Measurements from ENCODE around the gene OR5H14. TPM values are rescaled to one million over a fixed set of nuclear protein-coding genes. Genes with fewer than 3 reads are reported as not detected.
A peak's percentile ranks its signal among the peaks of the same experiment; 100 is the strongest.

The OR5H14 gene
- total RNA-seq, 1 experiment from 2014 or later = not detected

DNA sequence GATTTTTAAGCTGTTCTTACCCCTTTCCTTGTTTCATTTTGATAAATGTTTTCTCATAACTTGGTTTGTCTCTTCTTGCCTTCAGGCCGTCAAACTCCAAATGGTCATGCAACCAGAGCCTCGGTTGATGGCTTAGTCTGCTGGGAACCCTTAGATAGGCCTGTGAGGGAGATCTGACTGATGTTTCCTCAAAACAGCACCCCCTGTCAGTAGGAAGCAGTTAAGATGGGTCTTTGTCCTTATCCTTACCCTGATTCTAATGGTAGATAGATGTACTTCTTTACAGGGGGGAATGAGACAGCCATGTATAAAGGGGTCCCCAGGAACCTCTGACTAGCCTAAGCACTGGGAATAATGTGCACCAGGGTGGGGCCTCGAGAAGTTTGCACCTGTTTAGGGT is 33.0 kb upstream of the OR5H14 start:
- DNase-seq = no peak
- H3K56ac ChIP-seq (ENCODE audit: insufficient read length, low read depth, low read length) = no peak overlapping the region
- no peak overlapping the region for H3T11ph ChIP-seq (ENCODE audit: low read length)
- H4K91ac ChIP-seq (ENCODE audit: insufficient read length, low read depth, low read length) = no peak overlapping the region
- H2BK12ac ChIP-seq (ENCODE audit: insufficient read length, low read depth, low read length) = no peak overlapping the region
- no peak overlapping the region for H3K9ac ChIP-seq (ENCODE audit: extremely low read depth, insufficient read length, low read length)
- no peak overlapping the region for H2AFZ ChIP-seq (ENCODE audit: low read length)
- no peak overlapping the region for H2AK5ac ChIP-seq (ENCODE audit: insufficient read length, low read length)
- H3K23ac ChIP-seq (ENCODE audit: insufficient read length, low read depth, low read length) = no peak overlapping the region
- Mint-ChIP-seq H3K27ac (no peak overlapping the region), H3K36me3 (ENCODE audit: insufficient read depth in 1 of 3, low read depth in 3 of 3) (peaks cover 0 to 14% (median 6%) of the 10 kb centered on the region in 3 experiments; a peak in 4 of 7 replicates), H3K9me3 (peaks cover 0 to 15% of the 10 kb centered on the region in 2 experiments; a peak in 1 of 5 replicates), H3K4me3 (no peak overlapping the region), H3K27me3 (ENCODE audit: low read depth) (no peaks in the 10 kb centered on the region), H3K4me1 (peaks cover 12 to 14% of the 10 kb centered on the region in 2 experiments)
- H3K23me2 ChIP-seq (ENCODE audit: insufficient read length, low read depth, low read length, poor library complexity, severe bottlenecking) = no peaks in the 10 kb centered on the region
- no peaks in the 10 kb centered on the region for H4K20me1 ChIP-seq (ENCODE audit: control insufficient read depth, insufficient read depth, insufficient read length)
- H4K5ac ChIP-seq (ENCODE audit: insufficient read length, low read depth, low read length) = no peak overlapping the region
- no peak overlapping the region for H3K4me2 ChIP-seq (ENCODE audit: insufficient read depth, insufficient read length, low read length)
- no peak overlapping the region for H3K4ac ChIP-seq (ENCODE audit: low read depth, low read length)
- H2BK5ac ChIP-seq (ENCODE audit: insufficient read length, low read length) = no peak overlapping the region
- H2BK20ac ChIP-seq (ENCODE audit: low read depth, low read length, poor library complexity, severe bottlenecking) = no peak overlapping the region
- H3K4me1 ChIP-seq (ENCODE audit: insufficient read depth, low read length) = no peaks in the 10 kb centered on the region
- no peak overlapping the region for H4K8ac ChIP-seq (replicated peaks; ENCODE audit: insufficient read length, low read depth, low read length)
- no peak overlapping the region for H2BK120ac ChIP-seq (ENCODE audit: low read depth, low read length, poor library complexity, severe bottlenecking)
- no peaks in the 10 kb centered on the region for H3K79me1 ChIP-seq (ENCODE audit: insufficient read depth, low read depth, low read length, poor library complexity, severe bottlenecking)
- H2BK15ac ChIP-seq (ENCODE audit: low read depth, low read length) = no peak overlapping the region
- TF ChIP-seq, protein P1, sequence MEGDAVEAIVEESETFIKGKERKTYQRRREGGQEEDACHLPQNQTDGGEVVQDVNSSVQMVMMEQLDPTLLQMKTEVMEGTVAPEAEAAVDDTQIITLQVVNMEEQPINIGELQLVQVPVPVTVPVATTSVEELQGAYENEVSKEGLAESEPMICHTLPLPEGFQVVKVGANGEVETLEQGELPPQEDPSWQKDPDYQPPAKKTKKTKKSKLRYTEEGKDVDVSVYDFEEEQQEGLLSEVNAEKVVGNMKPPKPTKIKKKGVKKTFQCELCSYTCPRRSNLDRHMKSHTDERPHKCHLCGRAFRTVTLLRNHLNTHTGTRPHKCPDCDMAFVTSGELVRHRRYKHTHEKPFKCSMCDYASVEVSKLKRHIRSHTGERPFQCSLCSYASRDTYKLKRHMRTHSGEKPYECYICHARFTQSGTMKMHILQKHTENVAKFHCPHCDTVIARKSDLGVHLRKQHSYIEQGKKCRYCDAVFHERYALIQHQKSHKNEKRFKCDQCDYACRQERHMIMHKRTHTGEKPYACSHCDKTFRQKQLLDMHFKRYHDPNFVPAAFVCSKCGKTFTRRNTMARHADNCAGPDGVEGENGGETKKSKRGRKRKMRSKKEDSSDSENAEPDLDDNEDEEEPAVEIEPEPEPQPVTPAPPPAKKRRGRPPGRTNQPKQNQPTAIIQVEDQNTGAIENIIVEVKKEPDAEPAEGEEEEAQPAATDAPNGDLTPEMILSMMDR (conservative IDR thresholded peaks at IDR 0.05) = peak; percentile 47
- no peak overlapping the region for H3K14ac ChIP-seq (ENCODE audit: insufficient read depth, low read length)
- H3K27me3 ChIP-seq (ENCODE audit: insufficient read depth, low read length) = no peaks in the 10 kb centered on the region
- peaks cover 16% of the 10 kb centered on the region for H3K9me3 ChIP-seq (ENCODE audit: control insufficient read depth, low read depth, low read length)
- H3K27ac ChIP-seq (ENCODE audit: insufficient read length, low read depth, low read length) = no peak overlapping the region
- H3K79me2 ChIP-seq (ENCODE audit: insufficient read depth, low read length) = no peaks in the 10 kb centered on the region
- no CpG with 5 or more reads among the region's 3 CpGs for WGBS (ENCODE audit: extremely low coverage, insufficient read length, low lambda C conversion rate)
- H3K18ac ChIP-seq (ENCODE audit: insufficient read length, low read depth, low read length) = no peak overlapping the region

Measured in H9 (cell line).